GM18502 (cell line): Measurements from ENCODE around the gene PTCHD4.

Experiments used
- ATAC-seq: cut with Tn5 transposase; IDR thresholded peaks from one replicate; pipeline ENCODE4 v1.9.1; 2021; ENCODE audit warnings: mild to moderate bottlenecking; ENCODE audit not compliant: unreplicated experiment, poor library complexity

Gene PTCHD4

DNA sequence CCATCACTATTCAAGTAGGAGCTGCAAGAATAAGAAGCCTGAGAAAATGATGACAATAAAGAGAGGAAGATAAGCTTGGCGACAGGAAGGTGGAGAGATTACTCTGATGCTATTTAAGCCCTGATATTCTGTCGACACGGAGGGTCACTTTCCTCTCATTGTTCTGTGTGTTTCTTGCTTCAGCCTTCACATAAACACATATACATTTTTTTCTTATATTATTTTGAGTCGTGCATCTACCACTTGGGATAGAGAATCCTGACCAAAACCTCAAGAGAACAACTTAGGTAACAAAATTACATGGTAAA, 10.5 kb downstream of the PTCHD4 start:
- no peak for ATAC-seq

DNA sequence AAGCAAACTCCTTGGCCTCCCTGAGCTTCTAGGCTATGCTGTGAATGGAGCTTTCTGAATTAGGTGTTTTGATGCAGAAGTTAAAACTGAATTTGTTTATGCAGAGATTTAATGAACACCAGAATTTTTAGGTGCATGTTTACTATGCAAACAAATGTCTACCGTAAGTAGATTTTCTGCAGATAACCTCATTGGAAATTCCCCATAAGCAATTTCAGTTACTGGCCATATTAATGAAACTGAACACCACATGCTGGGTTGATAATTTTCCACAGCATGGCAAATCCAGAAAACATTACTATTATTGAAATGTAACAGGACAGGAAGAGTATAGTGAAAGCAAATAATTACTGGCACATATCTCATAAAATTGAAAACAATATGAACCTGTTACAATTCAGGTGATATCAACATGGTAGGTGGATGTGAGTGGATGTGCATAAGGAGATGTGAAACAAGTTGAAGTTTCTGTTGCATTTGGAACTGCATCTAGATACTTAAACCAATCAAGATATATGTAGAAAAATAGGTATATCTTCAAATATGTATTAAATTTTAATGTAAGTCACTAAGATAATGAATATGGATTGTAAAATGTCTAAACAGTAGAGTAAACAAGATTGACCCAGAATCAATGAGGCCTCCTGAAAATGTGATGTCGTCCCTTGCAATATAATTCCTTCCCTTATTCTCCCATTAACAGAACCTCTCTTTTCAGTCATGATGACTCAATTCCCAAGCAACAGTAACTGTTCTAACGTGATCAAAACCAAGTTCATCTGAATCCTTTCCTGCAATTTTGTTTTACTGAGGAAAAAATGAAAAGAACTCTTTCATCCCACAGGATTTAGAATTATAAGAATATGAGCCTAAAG, 11.0 kb downstream of the PTCHD4 start:
- ATAC-seq: no peak

DNA sequence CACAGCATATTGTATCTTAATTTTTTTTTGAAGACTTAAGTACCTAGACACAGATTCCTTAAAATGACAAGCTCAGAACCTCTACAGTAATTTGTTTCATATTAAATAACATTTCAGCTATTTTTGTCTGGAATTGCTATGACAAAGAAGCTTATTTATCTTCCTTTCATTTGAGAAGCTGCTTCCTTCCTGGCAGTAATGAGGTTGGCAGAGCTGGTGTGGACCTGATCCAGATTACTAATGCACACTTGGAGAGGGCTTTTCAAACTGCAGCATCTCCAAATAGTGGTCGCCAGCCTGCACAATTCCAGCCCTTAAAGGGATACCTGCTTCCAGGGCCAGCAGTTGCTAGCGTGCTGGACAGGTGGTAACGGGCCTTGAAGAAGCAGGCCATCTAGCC, 12.1 kb downstream of the PTCHD4 start:
- ATAC-seq: no peak

DNA sequence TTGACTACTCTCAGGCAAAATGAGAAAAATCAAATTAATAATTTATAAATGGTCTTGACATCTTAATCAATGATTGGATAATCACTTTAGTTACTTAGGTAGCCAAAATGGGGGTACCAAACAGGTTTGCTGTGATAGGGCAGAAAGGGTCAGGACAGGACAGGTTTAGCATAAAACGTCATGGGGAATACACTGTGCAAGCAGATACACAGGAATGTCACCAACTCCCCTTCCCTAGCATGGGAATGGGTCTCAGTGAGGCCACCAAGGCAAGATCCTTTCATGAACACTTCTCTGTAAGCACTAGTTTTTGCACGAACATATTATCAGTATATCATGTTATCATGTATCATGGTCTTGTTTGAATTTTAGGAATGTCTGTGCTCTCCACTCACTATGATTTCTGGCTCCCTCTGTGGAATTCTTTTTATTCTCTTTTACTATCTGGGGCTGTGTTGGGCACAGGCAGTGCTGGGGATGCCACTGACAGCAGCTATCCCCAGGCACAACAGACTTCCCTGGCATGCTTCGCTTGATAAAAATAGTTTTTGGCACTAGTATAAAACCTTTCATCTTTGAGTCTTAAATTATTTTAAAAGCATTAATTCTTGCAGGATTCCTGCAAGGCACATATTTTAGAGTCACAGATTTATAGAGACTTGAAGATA, 18.3 kb downstream of the PTCHD4 start:
- ATAC-seq: no peak

DNA sequence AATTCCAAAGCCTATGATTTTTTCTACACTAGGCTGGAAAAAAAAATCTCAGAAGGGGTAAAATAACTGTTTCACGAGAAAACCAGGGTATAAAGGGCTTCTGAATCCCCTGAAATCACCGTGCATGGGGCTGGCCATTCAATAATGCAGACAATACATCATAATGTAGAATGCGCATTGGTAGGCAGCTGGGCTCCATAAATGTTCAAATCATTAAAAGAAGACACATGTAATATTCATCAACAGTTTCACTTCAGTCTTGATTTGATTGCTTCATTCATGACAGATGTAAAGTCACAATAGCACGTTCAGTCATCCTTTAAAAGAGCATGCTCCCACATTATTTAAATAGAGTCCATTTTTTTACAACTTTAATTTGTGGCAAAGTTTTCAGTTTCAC, 20.5 kb downstream of the PTCHD4 start:
- no peak for ATAC-seq

DNA sequence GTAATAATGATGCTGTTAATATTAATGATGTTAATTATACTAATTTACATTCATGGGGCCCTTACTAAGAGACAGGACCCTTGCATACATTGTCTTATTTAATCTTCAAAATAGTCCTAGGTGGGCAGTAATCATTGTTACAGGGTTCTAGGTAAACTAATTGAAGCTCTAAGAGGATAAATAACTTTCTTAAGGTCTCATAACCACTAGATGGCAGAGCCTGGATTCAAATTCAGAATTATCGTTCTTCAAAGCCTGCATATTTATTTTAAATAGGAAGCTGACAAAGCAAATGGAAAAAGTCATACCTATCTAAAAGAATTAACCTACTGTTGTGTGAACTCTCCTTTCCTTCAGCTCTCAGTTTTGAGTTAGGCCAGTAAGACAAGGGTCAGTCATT, 23.5 kb downstream of the PTCHD4 start:
- no peak for ATAC-seq

DNA sequence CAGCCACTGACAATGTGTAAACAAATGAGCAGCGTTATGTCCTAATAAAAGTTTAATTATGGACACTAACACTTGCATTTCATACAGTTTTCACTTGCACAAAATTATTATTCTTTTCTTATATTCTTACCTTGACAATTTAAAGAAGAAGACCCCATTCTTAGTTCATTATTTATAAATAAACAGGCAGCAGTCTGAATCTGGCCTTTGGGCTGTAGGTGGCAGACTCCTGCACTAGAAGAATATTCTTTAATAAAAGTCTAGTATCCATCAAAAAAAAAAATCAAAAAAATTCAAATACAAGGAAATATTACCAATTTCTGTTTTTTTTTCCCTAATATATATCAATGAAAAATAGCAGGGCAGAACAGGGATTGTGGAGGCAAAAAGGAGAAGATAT, 24.8 kb downstream of the PTCHD4 start:
- ATAC-seq: no peak

DNA sequence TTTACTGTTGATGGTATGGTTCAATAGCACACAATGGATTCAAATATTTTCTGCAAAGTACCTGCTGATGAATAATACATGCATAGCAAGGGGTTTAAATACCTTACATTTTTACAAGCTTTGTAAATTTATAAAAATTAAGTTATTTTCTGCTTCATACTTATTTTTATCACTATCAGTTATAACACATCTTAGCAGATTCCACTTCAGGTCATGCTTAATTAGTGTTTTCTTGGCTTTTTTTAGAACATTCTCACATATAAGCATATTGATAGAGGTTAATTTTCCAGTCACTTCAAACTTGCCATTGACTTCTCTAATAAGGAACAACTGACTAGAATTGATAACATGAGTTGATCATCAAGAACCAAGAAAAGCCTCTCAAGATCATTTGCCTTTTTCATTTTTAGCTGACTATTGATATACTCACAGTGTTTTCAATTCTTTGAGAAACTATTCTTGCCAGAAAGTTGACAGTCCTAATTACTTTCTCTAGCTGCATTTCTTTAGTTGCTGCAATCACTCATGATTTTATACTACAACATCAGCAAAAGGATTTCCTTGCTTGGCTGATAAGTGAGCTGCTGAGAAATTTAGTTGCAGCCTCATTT, 25.8 kb downstream of the PTCHD4 start:
- ATAC-seq: no peak

DNA sequence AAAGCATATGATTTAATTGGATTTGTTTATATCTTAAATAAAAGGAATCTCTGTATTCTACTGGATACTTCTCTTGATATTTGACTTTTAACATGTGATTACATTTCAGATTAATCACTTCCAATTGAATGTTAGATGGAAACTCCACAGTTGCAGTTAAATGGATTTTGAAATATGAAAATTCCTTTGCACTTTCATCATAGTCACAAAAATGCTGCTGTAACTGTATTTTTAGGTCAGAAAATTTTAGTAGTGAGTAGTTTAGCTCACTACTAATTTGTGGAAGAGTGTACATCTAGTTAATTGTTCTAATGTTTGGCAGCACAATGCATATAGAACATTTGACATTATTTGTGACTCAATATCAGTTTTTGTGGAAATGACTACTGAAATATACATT, 26.8 kb downstream of the PTCHD4 start:
- no peak for ATAC-seq

DNA sequence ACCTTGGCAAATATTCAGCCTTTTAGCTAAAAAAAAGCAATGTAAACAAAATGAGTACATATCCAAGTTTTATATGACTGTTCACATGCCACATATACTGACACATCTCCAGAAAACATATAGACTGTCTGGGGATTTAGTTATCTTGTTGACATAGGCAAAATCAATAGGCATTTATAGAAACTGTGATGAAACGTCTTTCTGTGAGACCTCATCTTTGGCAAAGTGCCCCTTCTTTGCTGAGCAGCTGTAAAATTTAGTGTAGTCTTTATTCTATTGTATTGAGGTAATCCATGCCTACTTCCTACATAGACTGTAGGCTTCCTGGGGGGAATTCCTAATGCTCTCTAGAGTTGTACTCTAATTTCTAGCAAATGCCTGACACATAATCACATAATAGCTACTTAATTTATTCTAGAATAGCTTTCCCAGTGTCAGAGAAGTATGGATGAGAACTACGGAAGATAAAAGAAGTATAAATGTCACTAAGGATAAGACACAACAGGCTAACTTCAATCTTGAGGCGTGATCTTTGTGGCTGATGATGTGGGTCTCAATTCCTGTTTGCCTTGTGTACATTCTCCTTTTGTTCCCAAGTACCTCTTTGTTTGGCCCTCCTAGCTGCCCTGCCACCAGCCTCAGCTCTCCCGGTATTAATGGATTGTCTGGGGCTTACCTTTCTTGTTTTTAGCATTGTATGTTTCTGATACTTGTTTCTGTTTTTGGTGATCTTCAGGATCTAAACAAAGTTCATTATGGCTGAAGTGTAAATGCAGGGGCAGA, 30.6 kb downstream of the PTCHD4 start:
- no peak for ATAC-seq

DNA sequence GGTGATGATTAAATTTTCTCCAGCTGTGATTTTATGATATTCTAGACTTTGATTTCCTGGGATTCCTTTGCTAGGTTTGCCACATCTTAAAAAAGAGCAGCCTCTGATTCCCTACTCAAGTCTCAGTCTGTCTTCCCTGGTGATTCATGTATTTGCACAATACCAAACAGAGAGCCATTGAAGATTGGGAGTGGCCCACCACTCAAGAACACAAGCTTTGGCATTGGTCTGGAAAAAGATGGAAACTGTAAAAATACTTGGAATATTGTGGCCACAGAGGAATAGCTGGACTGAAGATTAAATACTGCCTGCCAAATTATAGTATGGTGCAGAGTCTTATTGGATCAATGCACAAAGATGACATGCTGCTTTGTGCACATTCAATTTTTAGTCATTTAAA, 32.9 kb downstream of the PTCHD4 start:
- ATAC-seq: no peak

DNA sequence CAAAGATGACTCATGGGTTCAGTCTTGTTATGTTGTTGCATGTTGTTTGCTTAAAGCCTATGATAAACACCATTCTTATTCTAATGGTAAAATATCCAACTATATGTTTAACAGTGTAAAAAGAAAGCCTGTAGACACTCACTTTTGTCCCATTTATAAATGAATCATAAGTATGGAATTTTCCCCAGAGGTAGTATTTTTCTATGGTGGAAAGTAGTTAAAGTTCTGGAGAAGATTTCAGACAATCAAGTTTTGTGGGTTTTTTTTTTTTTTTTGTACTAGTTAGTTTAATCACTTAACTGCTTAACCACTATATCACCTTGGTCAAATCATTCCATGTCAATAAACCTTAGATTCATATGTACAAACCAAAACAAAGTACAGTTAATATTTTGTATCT, 35.8 kb downstream of the PTCHD4 start:
- ATAC-seq: no peak

DNA sequence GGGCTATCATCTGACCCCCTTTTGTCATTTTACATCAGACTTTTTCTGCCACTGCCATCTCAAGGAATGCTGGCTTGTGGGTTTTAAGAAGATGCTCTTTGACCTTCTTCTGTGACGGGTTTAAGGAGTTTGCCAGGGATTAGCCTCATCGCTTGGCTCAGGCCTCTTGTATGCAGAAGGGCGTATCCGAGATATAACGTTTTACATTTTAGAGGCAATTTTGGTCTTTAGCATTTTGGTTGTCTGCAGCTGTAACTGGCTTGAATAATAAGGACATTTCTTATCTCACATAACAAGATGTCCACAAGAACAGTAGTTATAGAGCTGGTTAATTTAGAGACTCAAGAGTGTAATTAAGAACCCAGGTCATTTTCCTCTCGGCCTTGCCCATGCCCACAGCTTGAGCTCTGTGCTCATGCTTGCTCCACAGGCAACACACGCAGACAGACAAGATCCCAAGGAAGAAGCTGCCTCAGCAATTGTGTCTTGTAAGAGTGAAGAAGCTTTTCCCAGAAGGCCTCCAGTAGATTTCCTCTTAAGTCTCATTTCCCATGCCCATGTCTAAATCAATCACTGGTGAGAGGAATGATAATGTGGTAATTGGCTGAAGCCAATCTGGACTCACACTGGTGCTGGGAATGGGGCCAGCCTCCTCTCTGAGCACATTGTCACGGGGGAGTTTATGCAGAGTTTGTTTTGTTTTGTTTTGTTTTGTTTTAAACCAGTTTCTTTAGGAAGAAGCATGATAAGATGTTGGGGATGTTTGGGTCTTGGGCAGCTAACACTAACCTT, 36.8 kb downstream of the PTCHD4 start:
- ATAC-seq: no peak

DNA sequence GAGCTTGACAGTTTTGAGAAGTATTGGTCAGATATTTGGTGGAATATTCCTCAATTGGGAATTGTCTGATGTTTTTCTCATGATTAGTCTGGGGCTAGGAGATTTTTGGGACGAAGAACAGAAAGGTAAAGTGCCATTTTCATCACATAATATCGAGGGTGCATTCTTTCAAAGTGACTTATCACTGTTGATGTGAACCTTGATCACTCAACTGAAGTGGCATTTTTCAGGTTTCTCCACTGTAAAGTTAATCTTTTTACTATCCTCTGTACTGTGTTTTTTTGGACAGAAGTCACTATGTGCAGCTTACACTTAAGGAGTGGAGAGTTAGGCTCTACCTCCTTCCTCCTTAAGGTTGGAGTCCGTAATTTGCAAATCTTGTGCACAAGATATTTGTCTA, 39.2 kb downstream of the PTCHD4 start:
- ATAC-seq: no peak

DNA sequence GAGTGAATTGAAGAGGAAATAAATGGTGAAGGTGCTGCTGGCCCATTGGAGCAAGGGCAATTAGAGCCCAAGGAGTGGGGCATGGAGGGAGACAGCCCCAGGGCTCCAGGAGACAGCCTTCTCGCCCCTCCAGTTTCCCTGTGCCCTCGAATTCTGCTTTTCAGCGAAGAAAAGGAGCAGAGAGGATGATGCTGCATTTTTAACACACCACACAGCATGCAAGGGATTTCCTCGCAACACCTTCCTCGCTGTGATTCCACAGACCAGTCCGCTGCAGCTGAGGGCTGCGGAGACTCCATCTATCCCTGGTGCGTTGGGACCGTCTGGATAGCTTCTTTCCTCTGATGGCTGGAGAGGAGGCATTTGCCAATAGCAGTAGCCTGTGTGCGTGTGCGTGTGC, 41.7 kb downstream of the PTCHD4 start:
- ATAC-seq: no peak

DNA sequence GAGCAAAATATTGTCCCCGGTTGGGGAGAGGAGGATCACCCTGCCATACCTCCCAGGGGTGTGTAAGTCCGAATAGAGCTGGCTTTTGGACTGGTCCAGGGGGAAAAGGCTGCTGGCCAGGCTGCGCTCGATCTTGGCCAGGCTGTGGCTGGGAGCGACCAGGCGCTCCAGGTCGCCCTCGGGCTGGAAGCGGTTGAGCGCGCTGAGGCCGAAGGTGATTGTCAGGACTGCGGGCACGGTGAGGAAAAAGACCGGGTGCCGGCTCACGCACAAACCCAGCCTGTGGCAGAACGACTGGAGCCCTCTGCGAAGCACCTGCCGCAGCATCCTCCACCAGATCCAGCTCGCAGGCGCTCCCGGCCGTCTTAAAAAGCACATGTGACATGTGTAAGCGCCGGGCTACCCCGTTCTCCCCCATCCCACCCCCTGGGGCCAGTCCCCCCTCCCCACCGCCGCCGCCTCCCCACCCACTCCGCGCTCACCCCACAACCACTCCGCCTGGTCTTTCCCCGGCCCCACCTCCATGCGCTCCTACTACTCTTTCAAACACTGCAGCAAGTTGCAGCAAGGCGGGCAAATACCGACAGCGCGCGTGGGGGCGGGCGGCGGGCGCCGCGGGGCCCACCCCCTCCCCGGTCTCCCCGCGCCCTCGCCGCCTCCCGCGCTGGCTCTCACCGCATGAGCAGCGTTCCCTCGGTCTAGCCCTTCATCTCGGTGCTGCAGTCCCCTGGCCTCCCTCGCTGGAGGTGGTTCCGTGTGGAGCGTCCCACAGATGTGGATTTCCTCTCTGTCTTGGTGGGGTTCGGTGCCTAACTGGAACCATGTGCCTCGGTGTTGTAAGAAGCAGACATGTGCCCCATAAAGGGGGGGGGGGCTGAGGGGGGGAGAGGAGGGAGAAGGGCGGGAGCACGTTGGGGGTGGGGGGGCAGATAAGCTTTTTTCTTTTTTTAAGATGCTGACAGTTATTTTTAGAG, 42.4 kb downstream of the PTCHD4 start:
- ATAC-seq: no peak

DNA sequence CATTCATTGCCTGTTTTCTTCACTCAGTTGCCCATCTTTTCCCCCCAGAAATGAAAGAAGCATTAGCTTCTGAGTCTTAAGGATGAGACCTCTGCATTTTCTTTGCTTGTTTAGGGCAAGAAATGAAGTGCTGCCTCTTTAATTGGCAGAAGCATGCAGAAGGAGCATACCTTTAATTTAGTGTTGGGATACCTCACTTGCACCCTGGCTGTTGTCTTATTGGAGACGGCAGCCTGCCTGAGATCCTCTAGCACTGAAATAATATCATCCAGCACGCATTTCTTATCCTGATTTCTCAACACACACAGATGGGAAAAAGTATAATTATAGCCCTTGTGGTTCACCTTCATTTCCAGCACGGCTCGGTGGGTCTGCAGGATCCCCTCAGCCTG, 43.1 kb downstream of the PTCHD4 start:
- ATAC-seq: no peak

DNA sequence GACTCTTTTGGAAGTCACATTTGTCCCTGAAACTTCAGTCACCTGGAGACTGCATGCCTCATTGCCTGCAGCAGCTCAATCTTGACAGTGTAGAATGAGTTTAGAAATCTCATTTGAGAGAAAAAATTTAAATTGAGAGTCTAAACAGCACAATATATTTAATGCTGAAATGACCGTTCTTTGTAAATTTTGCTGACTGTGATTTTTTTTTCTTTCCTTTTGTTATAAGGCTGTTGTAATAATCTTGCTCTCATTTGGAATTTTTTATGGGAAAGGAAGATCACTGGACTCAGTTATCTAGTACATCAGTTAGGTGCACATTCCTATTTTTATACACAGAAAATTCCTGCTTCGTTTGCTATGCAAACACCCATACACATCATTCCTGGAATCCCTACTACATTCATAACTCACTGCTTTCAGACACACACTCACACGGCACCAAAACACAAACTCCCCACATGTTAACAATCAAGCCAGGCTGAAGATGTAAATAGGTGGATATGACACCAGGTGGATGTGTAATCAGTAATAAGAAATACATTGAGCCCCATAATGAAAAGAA, 43.8 kb downstream of the PTCHD4 start:
- ATAC-seq: no peak
